D721Med (cell line): ENCODE results near the gene COMMD10.
A peak's percentile ranks its signal among the peaks of the same experiment; 100 is the strongest.

Source experiments
- DNase-seq: peaks from one replicate; pipeline ENCODE4 v3.0.0; 2011; ENCODE audit warnings: low spot score; ENCODE audit not compliant: insufficient read length
- FAIRE-seq: peaks from 2 replicates; lab custom pipeline; 2011; peaks lifted over from hg19 to GRCh38; lab: Jason Lieb, UNC
- TF ChIP-seq, protein P1 (sequence below): IDR thresholded peaks from 2 replicates; pipeline ENCODE4 v1.5.1; 2012; ENCODE audit warnings: mild to moderate bottlenecking, control low read depth; ENCODE audit not compliant: insufficient read depth; ENCODE audit errors: missing control alignments

Gene COMMD10

DNA sequence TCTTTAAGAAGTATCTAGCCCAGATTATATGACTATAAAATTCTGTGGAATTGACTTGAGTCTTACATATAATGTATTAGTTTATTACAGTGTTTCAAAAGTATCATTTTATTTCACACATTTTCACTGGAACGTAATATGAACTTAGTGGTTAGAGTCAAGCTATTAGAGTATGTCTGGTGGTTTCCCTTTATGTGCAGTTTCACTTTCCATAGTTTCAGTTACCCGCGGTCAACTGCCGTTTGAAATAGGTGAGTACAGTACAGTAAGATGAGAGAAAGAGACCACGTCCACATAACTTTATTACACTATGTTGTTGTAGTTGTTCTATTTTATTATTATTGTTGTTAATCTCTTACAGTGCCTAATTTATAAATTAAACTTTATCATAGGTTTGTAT is 50.5 kb downstream of the COMMD10 start:
- TF ChIP-seq, protein P1, sequence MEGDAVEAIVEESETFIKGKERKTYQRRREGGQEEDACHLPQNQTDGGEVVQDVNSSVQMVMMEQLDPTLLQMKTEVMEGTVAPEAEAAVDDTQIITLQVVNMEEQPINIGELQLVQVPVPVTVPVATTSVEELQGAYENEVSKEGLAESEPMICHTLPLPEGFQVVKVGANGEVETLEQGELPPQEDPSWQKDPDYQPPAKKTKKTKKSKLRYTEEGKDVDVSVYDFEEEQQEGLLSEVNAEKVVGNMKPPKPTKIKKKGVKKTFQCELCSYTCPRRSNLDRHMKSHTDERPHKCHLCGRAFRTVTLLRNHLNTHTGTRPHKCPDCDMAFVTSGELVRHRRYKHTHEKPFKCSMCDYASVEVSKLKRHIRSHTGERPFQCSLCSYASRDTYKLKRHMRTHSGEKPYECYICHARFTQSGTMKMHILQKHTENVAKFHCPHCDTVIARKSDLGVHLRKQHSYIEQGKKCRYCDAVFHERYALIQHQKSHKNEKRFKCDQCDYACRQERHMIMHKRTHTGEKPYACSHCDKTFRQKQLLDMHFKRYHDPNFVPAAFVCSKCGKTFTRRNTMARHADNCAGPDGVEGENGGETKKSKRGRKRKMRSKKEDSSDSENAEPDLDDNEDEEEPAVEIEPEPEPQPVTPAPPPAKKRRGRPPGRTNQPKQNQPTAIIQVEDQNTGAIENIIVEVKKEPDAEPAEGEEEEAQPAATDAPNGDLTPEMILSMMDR = no peak
- no peak for FAIRE-seq
- no peak for DNase-seq

DNA sequence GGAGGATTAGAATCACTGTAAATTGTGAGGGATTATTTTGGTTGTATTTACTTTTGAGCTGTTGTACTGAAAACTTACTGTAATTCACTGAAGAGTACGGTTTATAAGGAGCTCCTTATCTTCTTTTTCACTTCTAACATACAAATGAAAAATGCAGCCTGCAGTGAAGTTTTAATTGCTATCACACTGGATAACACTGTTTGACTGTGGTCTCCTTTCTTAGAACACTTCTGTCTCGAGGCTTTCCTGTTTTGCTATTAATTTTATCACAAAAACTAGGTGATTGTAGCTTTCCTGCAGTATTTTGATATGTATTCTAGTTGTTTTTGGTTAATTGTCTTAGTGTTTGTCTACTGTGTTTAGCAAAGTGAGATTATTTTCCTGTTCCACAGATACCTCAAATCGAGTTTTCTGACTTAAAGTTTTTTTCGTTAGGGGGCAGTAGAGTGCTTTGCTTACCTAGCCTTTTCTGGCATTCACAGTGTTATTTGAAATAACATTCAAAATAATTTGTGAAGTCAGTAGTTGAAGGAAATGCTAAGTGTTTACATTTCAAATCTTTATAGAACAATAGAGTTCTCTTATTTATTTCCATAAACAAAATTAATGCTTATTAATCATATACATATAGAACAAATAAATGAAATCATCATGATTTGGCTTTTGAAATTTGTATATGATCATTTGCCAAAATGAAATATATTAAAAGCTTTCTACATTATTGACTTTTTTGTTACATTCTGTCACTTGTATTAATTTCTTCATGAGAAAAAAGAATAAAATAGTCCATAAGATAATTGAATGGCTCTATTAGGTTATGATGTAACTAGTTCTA is 52.9 kb downstream of the COMMD10 start:
- FAIRE-seq (peak; percentile 91), DNase-seq (no peak)
- TF ChIP-seq, protein P1 = peak; percentile 92

DNA sequence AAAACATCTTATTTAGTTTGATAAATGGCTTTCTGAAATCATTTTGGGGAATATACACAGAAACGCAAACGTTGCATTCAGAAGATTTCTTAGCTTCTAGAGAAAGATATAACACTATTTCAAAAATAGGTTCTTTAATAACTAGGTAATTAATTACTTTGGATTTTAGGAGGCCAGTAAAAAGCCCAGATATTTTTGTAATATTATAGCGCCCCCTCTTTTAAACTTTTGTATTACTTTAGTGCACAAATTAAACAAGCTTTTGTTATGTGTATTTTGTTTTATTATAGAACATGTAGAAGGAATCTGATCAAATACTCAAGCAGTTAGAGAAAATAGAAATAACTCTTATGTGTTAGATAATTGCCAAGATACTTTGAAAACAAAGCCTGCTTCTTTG is 57.7 kb downstream of the COMMD10 start:
- FAIRE-seq = no peak
- TF ChIP-seq, protein P1 = no peak
- DNase-seq = no peak

DNA sequence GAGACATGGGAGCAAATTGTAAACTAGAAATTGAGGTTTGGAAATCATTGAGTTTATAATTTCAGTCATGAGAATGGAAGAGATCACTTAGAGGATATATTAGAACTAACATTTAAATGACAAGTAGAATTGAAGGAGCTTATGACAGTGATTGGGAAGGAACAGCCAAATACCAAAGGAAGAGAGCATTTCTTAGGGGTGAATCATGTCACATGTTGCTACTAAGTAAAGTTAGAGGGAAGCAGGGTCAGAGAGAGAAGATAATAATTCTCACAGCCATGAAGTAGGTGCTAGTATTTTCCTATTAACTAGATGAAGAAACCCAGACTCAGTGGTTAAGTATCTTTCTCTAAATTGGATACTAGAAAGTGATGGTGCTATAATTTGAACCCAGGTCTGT is 59.3 kb downstream of the COMMD10 start:
- TF ChIP-seq, protein P1 = no peak
- no peak for DNase-seq
- no peak for FAIRE-seq

DNA sequence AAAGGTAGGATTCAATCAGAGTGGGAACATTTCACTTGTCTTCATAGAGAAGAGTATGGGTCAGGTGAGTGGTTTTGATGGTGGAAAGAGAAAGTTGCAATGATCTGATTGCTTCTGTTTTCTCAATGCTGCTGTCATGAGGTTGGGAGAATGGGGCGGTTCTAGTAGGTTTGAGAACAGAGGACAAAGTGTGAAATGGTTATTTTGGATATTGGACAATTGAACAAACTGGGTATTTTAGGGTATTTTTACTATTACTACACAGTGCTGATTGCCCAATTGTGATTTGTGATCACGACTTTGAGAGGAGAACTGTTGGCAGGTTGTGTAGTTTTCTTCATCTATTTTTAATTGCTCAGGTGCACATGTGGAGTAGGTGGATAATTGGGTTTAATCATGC is 60.2 kb downstream of the COMMD10 start:
- TF ChIP-seq, protein P1 = no peak
- no peak for FAIRE-seq
- no peak for DNase-seq

DNA sequence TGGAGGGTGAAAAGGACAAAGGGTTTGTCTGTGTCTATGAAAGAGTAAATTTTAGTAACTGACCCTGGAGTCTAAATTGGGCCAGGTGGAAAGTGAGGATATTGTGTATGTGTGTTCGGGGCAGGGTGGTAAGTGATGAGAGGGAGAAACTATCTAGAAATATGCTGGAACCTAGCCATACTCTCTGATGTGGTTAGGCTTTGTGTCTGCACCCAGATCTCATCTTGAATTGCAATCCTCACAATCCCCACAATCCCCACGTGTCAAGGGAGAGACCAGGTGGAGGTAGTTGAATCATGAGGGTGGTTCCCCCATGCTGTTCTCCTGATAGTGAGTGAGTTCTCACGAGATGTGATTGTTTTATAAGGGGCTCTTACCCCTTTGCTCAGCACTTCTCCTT is 60.6 kb downstream of the COMMD10 start:
- no peak for DNase-seq
- TF ChIP-seq, protein P1 = no peak
- FAIRE-seq = no peak

DNA sequence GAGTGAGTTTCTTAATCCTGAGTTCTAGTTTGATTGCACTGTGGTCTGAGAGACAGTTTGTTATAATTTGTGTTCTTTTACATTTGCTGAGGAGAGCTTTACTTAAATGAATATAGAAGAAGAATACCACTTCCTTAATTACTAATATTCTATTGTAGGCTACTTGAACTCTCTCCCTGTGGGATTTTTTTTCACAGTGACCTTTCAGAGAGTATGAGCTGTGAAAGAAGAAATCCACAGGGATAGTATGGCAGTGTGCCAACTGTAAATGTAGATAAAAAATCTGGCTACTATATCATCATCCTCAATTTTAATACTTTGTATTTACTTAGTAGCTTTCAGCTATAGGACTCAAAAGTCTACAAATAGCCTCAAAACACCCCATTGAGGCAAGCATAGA is 67.3 kb downstream of the COMMD10 start:
- TF ChIP-seq, protein P1 = no peak
- DNase-seq = no peak
- FAIRE-seq = no peak
